Breast epithelium (tissue), 4 donors: ENCODE results near the gene PHACTR1. TPM values are rescaled to one million over a fixed set of nuclear protein-coding genes. Genes with fewer than 3 reads are reported as not detected.

Source experiments
- DNase-seq, 2 donors: peaks; one replicate each; pipeline ENCODE4 v3.0.0-alpha.2; 2019; ENCODE audit warnings: low spot score in 2 of 2
- H3K27ac ChIP-seq, 2 donors: fragments of 200-600 bp; sonication (generic) in 1 of 2; one replicate each; pipeline ENCODE4 v1.5.1; 2016 to 2019; ENCODE audit warnings: mild to moderate bottlenecking in 1 of 2
- H3K27me3 ChIP-seq, 2 donors: fragments of 200-600 bp; sonication (generic) in 1 of 2; one replicate each; pipeline versions ENCODE4 v1.5.1 to v1.6.0; 2017 to 2019; ENCODE audit warnings: control low read depth in 1 of 2, mild to moderate bottlenecking in 1 of 2
- H3K36me3 ChIP-seq: fragments of 200-600 bp; one replicate; pipeline ENCODE4 v1.5.1; 2019
- H3K4me1 ChIP-seq, 2 donors: fragments of 200-600 bp; sonication (generic); one replicate each; pipeline ENCODE4 v1.5.1; 2016 to 2019; ENCODE audit warnings: control low read depth in 1 of 2
- H3K4me3 ChIP-seq, 3 donors: fragments of 200-600 bp; sonication (generic); 1 replicate in 2 of 3; 2 replicates in 1 of 3; pipeline ENCODE4 v1.5.1; 2016 to 2019; ENCODE audit warnings: mild to moderate bottlenecking in 3 of 3, moderate library complexity in 2 of 3
- H3K9me3 ChIP-seq, 2 donors: fragments of 200-600 bp; sonication (generic) in 1 of 2; one replicate each; pipeline ENCODE4 v1.5.1; 2016 to 2019; ENCODE audit warnings: control low read depth in 1 of 2
- CTCF ChIP-seq, 3 donors: fragments of 450-650 bp; IDR thresholded peaks; one replicate each; pipeline ENCODE4 v1.5.1; 2016 to 2017; ENCODE audit warnings: antibody characterized with exemption in 3 of 3, mild to moderate bottlenecking in 3 of 3, moderate library complexity in 3 of 3
- POLR2A ChIP-seq: fragments of 450-650 bp; IDR thresholded peaks from one replicate; pipeline ENCODE4 v1.6.1; 2016; ENCODE audit warnings: antibody characterized with exemption, mild to moderate bottlenecking, moderate library complexity
- POLR2AphosphoS5 ChIP-seq, 3 donors: sonication (generic); formaldehyde crosslinking; IDR thresholded peaks; one replicate each; pipeline ENCODE4 v1.6.1; 2017; ENCODE audit warnings: antibody characterized with exemption in 3 of 3
- intact Hi-C: fragments of 100-400 bp; cut with DNase I; formaldehyde crosslinking; loops from one replicate; pipeline ENCODE4 v1.15.1; 2023; ENCODE audit warnings: low total_unique reads
- total RNA-seq, 3 donors: library from RNA; depleted of rRNA; stranded (reverse); fragments of >200 nt; gene quantifications; one replicate each; pipeline ENCODE4 v1.1.0, GENCODE V29; 2016

PHACTR1 gene
- total RNA-seq, 3 donors from 2014 or later, result 4.1 to 5.6 (median 4.6) TPM

- Histone ChIP-seq H3K27me3 (no peaks in the 10 kb centered on the region), H3K27ac (no peak overlapping the region), H3K4me3 (no peak overlapping the region), H3K4me1 (no peaks in the 10 kb centered on the region), H3K9me3 (no peaks in the 10 kb centered on the region), H3K36me3 (no peaks in the 10 kb centered on the region)
- intact Hi-C loops, result no loop called here
- TF ChIP-seq POLR2AphosphoS5 (IDR thresholded peaks at IDR 0.05) (no peak), CTCF (IDR thresholded peaks at IDR 0.05) (no peak), POLR2A (no peak)
- DNase-seq, result no peak
Observed at GRCh38 chr6:13195803-13196202, 479.2 kb downstream of the PHACTR1 start.

GRCh38 chr6:13198168-13198567, 481.6 kb downstream of the PHACTR1 start:
- H3K27me3 ChIP-seq, result no peaks in the 10 kb centered on the region
- H3K4me1 ChIP-seq, result no peaks in the 10 kb centered on the region
- no peak for DNase-seq
- no peak overlapping the region for H3K4me3 ChIP-seq
- no peaks in the 10 kb centered on the region for H3K36me3 ChIP-seq
- TF ChIP-seq CTCF (IDR thresholded peaks at IDR 0.05) (no peak), POLR2A (no peak), POLR2AphosphoS5 (IDR thresholded peaks at IDR 0.05) (no peak)
- intact Hi-C loops, result no loop called here
- no peak overlapping the region for H3K27ac ChIP-seq
- H3K9me3 ChIP-seq, result no peaks in the 10 kb centered on the region

GRCh38 chr6:13201336-13201735, 484.8 kb downstream of the PHACTR1 start:
- DNase-seq, result no peak
- Histone ChIP-seq H3K4me3 (no peak overlapping the region), H3K9me3 (no peaks in the 10 kb centered on the region), H3K36me3 (no peaks in the 10 kb centered on the region), H3K4me1 (no peaks in the 10 kb centered on the region), H3K27me3 (no peaks in the 10 kb centered on the region), H3K27ac (no peak overlapping the region)
- intact Hi-C loops, result no loop called here
- TF ChIP-seq POLR2AphosphoS5 (IDR thresholded peaks at IDR 0.05) (no peak), CTCF (IDR thresholded peaks at IDR 0.05) (no peak), POLR2A (no peak)

- no peaks in the 10 kb centered on the region for H3K4me1 ChIP-seq
- intact Hi-C loops, result no loop called here
- H3K4me3 ChIP-seq, result no peak overlapping the region
- TF ChIP-seq POLR2AphosphoS5 (IDR thresholded peaks at IDR 0.05) (no peak), POLR2A (no peak), CTCF (IDR thresholded peaks at IDR 0.05) (no peak)
- no peak overlapping the region for H3K27ac ChIP-seq
- H3K9me3 ChIP-seq, result no peaks in the 10 kb centered on the region
- H3K36me3 ChIP-seq, result no peaks in the 10 kb centered on the region
- H3K27me3 ChIP-seq, result no peaks in the 10 kb centered on the region
- DNase-seq, result no peak
Observed at GRCh38 chr6:13203145-13203544, 486.6 kb downstream of the PHACTR1 start.

GRCh38 chr6:13205106-13205505, 488.5 kb downstream of the PHACTR1 start:
- Histone ChIP-seq H3K36me3 (no peaks in the 10 kb centered on the region), H3K9me3 (no peaks in the 10 kb centered on the region), H3K4me1 (no peaks in the 10 kb centered on the region), H3K4me3 (no peak overlapping the region), H3K27ac (no peak overlapping the region), H3K27me3 (no peaks in the 10 kb centered on the region)
- no peak for DNase-seq
- intact Hi-C loops, result no loop called here
- no peak for TF ChIP-seq POLR2AphosphoS5 (IDR thresholded peaks at IDR 0.05)
- no peak for TF ChIP-seq CTCF (IDR thresholded peaks at IDR 0.05)
- TF ChIP-seq POLR2A, result no peak
